Measurements from ENCODE around the gene DRP2.

DNA sequence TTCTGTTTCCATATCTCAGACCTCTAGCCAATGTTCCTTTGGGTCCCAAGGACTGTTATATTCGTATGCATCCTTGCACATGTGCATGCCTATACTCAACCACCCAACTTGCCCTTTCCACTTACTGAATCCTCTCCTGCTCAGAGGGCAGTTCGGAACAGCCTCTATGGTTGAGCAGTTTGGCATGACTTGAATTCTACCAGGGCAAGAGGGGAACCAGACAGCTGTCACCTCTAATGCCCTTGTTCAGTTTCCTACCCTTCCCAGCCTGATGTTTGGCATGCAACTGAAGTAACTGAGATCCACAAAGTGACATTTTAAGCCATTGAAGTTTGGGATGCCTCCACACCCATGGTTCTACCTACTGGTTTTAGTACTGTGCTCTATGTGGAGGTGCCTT, 17.5 kb downstream of the DRP2 start:
- TF ChIP-seq ELF4 (IDR thresholded peaks at IDR 0.05) (no peak), FOXK2 (IDR thresholded peaks at IDR 0.05) (no peak), TARDBP (IDR thresholded peaks at IDR 0.05) (no peak), HDGF (IDR thresholded peaks at IDR 0.05; ENCODE audit: borderline replicate concordance) (no peak), ARNT (IDR thresholded peaks at IDR 0.05) (no peak)
